Astrocyte (in vitro differentiated cells and primary cell): ENCODE results near the gene SPTBN1. TPM values are rescaled to one million over a fixed set of nuclear protein-coding genes. Genes with fewer than 3 reads are reported as not detected.
"Not testable (repeated sequence)": the region's sequence is repeated elsewhere in the genome, so short reads cannot be mapped to it uniquely, and the experiment has no call there.

ENCODE experiments used
- DNase-seq: peaks from one replicate; pipeline ENCODE4 v3.0.0-alpha.2; 2010; ENCODE audit warnings: low read depth
- FAIRE-seq: peaks from 2 replicates; lab custom pipeline; 2011; peaks lifted over from hg19 to GRCh38; lab: Jason Lieb, UNC
- H2AFZ ChIP-seq: 2 replicates; pipeline ENCODE4 v1.6.0; 2012; ENCODE audit warnings: low read depth, low read length, inconsistent platforms
- H3K27ac ChIP-seq: 2 replicates; pipeline ENCODE4 v1.5.1; 2011; ENCODE audit warnings: low read depth, low read length, inconsistent platforms
- H3K27me3 ChIP-seq: 2 replicates; pipeline ENCODE4 v1.6.0; 2011; ENCODE audit warnings: low read length, inconsistent platforms; ENCODE audit not compliant: insufficient read depth
- H3K36me3 ChIP-seq: 2 replicates; pipeline ENCODE4 v1.5.1; 2011; ENCODE audit warnings: low read length, inconsistent platforms; ENCODE audit not compliant: insufficient read depth
- H3K4me1 ChIP-seq: 2 replicates; pipeline ENCODE4 v1.5.1; 2011; ENCODE audit warnings: low read length, inconsistent platforms; ENCODE audit not compliant: insufficient read depth
- H3K4me2 ChIP-seq: 2 replicates; pipeline ENCODE4 v1.6.0; 2012; ENCODE audit warnings: low read length, inconsistent platforms
- H3K4me3 ChIP-seq: 2 replicates; pipeline ENCODE4 v1.5.1; 2011; ENCODE audit warnings: low read depth, mild to moderate bottlenecking, low read length, inconsistent platforms; ENCODE audit not compliant: insufficient read depth
- H3K79me2 ChIP-seq: 2 replicates; pipeline ENCODE4 v1.6.0; 2012; ENCODE audit warnings: mild to moderate bottlenecking, low read length, inconsistent platforms; ENCODE audit not compliant: insufficient read depth
- H3K9ac ChIP-seq: 2 replicates; pipeline ENCODE4 v1.6.0; 2012; ENCODE audit warnings: mild to moderate bottlenecking, low read length, inconsistent platforms
- H3K9me3 ChIP-seq: 2 replicates; pipeline ENCODE4 v1.5.1; 2012; ENCODE audit warnings: low read depth, mild to moderate bottlenecking, low read length, inconsistent platforms; ENCODE audit not compliant: insufficient read depth
- H4K20me1 ChIP-seq: 2 replicates; pipeline ENCODE4 v1.6.0; 2012; ENCODE audit warnings: low read length, inconsistent platforms; ENCODE audit not compliant: insufficient read depth
- H3K27ac Mint-ChIP-seq: one replicate; pipeline ENCODE4 v1.8.0; 2021; ENCODE audit warnings: mild to moderate bottlenecking, mixed read lengths; ENCODE audit not compliant: unreplicated experiment
- H3K27me3 Mint-ChIP-seq: one replicate; pipeline ENCODE4 v1.8.0; 2021; ENCODE audit warnings: low read depth, mixed read lengths; ENCODE audit not compliant: unreplicated experiment
- H3K36me3 Mint-ChIP-seq: one replicate; pipeline ENCODE4 v1.8.0; 2021; ENCODE audit warnings: low read depth, mixed read lengths; ENCODE audit not compliant: unreplicated experiment
- H3K4me1 Mint-ChIP-seq: one replicate; pipeline ENCODE4 v1.8.0; 2021; ENCODE audit warnings: low read depth, mixed read lengths; ENCODE audit not compliant: unreplicated experiment
- H3K4me3 Mint-ChIP-seq: one replicate; pipeline ENCODE4 v1.8.0; 2021; ENCODE audit warnings: mild to moderate bottlenecking, moderate library complexity, mixed read lengths; ENCODE audit not compliant: unreplicated experiment
- H3K9me3 Mint-ChIP-seq: one replicate; pipeline ENCODE4 v1.8.0; 2021; ENCODE audit warnings: mild to moderate bottlenecking, mixed read lengths; ENCODE audit not compliant: unreplicated experiment
- CTCF ChIP-seq: IDR thresholded peaks from 2 replicates; pipeline ENCODE4 v1.5.1; 2011; ENCODE audit warnings: low read depth, mild to moderate bottlenecking, inconsistent platforms, low read length, moderate library complexity; ENCODE audit not compliant: insufficient read depth
- EZH2 ChIP-seq: IDR thresholded peaks from 2 replicates; pipeline ENCODE4 v1.6.1; 2012; ENCODE audit warnings: mild to moderate bottlenecking, low read length, inconsistent platforms; ENCODE audit not compliant: insufficient read depth
- total RNA-seq: library from RNA; stranded (reverse); gene quantifications from 2 replicates; pipeline ENCODE4 v1.2.1, GENCODE V29; 2021

Gene SPTBN1
- total RNA-seq, 1 donor from 2014 or later: 311 TPM

GRCh38 chr2:54526226-54526879 lies 70.2 kb downstream of the SPTBN1 start:
- Histone ChIP-seq H3K4me3 (no peak overlapping the region), H3K27ac (no peak overlapping the region), H3K36me3 (peaks cover 12% of the 10 kb centered on the region), H4K20me1 (peaks cover 13% of the 10 kb centered on the region), H3K9ac (no peak overlapping the region), H2AFZ (no peak overlapping the region), H3K79me2 (peaks cover 67% of the 10 kb centered on the region), H3K4me2 (no peak overlapping the region), H3K9me3 (no peaks in the 10 kb centered on the region), H3K27me3 (no peaks in the 10 kb centered on the region), H3K4me1 (peaks cover 42% of the 10 kb centered on the region)
- TF ChIP-seq EZH2 (no peak), CTCF (no peak)
- Mint-ChIP-seq H3K4me3 (no peak overlapping the region), H3K36me3 (peaks cover 24% of the 10 kb centered on the region), H3K4me1 (peaks cover 45% of the 10 kb centered on the region), H3K27ac (peak overlapping the region; percentile 22), H3K27me3 (no peaks in the 10 kb centered on the region), H3K9me3 (no peaks in the 10 kb centered on the region)
- no peak for DNase-seq
- FAIRE-seq: no peak

- Histone ChIP-seq H3K36me3 (peaks cover 12% of the 10 kb centered on the region), H3K9ac (no peak overlapping the region), H3K9me3 (no peaks in the 10 kb centered on the region), H3K4me2 (no peak overlapping the region), H3K27ac (peak overlapping the region; percentile 45), H4K20me1 (peaks cover 3% of the 10 kb centered on the region), H3K79me2 (peaks cover 58% of the 10 kb centered on the region), H3K4me3 (no peak overlapping the region), H3K4me1 (peaks cover 48% of the 10 kb centered on the region), H2AFZ (no peak overlapping the region), H3K27me3 (no peaks in the 10 kb centered on the region)
- H3K4me3 Mint-ChIP-seq: no peak overlapping the region
- no peak for TF ChIP-seq CTCF
- TF ChIP-seq EZH2: no peak
- H3K27ac Mint-ChIP-seq: peak overlapping the region; percentile 54
- no peaks in the 10 kb centered on the region for H3K9me3 Mint-ChIP-seq
- no peak for FAIRE-seq
- no peaks in the 10 kb centered on the region for H3K27me3 Mint-ChIP-seq
- peaks cover 51% of the 10 kb centered on the region for H3K4me1 Mint-ChIP-seq
- H3K36me3 Mint-ChIP-seq: peaks cover 24% of the 10 kb centered on the region
- DNase-seq: peak; percentile 77
Observed at GRCh38 chr2:54528311-54528955, 72.3 kb downstream of the SPTBN1 start.

- DNase-seq, H3K27ac Mint-ChIP-seq, H3K9ac ChIP-seq, H3K27me3 Mint-ChIP-seq, H4K20me1 ChIP-seq, H3K4me2 ChIP-seq, H3K4me3 ChIP-seq, H3K27me3 ChIP-seq, H3K9me3 ChIP-seq, H3K4me3 Mint-ChIP-seq, H2AFZ ChIP-seq, FAIRE-seq, H3K27ac ChIP-seq, H3K9me3 Mint-ChIP-seq: not testable (repeated sequence)
- peaks cover 55% of the 10 kb centered on the region for H3K79me2 ChIP-seq
- peaks cover 12% of the 10 kb centered on the region for H3K36me3 ChIP-seq
- peaks cover 26% of the 10 kb centered on the region for H3K36me3 Mint-ChIP-seq
- H3K4me1 ChIP-seq: peaks cover 39% of the 10 kb centered on the region
- peaks cover 45% of the 10 kb centered on the region for H3K4me1 Mint-ChIP-seq
Observed at GRCh38 chr2:54529518-54529917, 73.4 kb downstream of the SPTBN1 start.
